Transverse colon (tissue), 4 donors: Measurements from ENCODE around the gene HPRT1. TPM values are rescaled to one million over a fixed set of nuclear protein-coding genes. Genes with fewer than 3 reads are reported as not detected.

Experiments
- DNase-seq: peaks from one replicate; pipeline ENCODE4 v3.0.0-alpha.2; 2019
- H3K27ac ChIP-seq, 4 donors: fragments of 200-600 bp; sonication (generic); 2 replicates each; pipeline ENCODE4 v1.5.1; 2016 to 2018; ENCODE audit warnings: inconsistent platforms in 4 of 4
- H3K27me3 ChIP-seq: fragments of 200-600 bp; sonication (generic); 2 replicates; pipeline ENCODE4 v1.5.1; 2017; ENCODE audit warnings: inconsistent platforms
- H3K36me3 ChIP-seq, 4 donors: fragments of 200-600 bp; sonication (generic); 2 replicates each; pipeline ENCODE4 v1.5.1; 2017 to 2019; ENCODE audit warnings: inconsistent platforms in 4 of 4
- H3K4me1 ChIP-seq, 4 donors: fragments of 200-600 bp; sonication (generic); 2 replicates each; pipeline ENCODE4 v1.5.1; 2017 to 2020; ENCODE audit warnings: inconsistent platforms in 4 of 4
- H3K4me3 ChIP-seq, 4 donors: fragments of 200-600 bp; sonication (generic); 1 replicate in 1 of 4; 2 replicates in 3 of 4; pipeline versions ENCODE4 v1.5.1 to v1.6.1; 2017 to 2019; ENCODE audit warnings: inconsistent platforms in 4 of 4
- H3K9me3 ChIP-seq, 2 donors: fragments of 200-600 bp; sonication (generic); 2 replicates each; pipeline ENCODE4 v1.5.1; 2017 to 2019; ENCODE audit warnings: inconsistent platforms in 2 of 2
- CTCF ChIP-seq, 5 experiments: fragments of 200-600 bp in 3 of 5; fragments of 450-650 bp in 2 of 5; sonication (generic) in 3 of 5; IDR thresholded peaks; 1 replicate in 2 of 5; 2 replicates in 3 of 5; pipeline ENCODE4 v1.5.1; 2016 to 2017; ENCODE audit warnings: antibody characterized with exemption in 5 of 5, inconsistent platforms in 3 of 5, mild to moderate bottlenecking in 2 of 5, moderate library complexity in 1 of 5
- EP300 ChIP-seq: sonication (generic); formaldehyde crosslinking; IDR thresholded peaks from one replicate; pipeline ENCODE4 v1.6.1; 2017; ENCODE audit warnings: antibody characterized with exemption, low read depth
- POLR2A ChIP-seq: fragments of 450-650 bp; IDR thresholded peaks from one replicate; pipeline ENCODE4 v1.6.1; 2016; ENCODE audit warnings: antibody characterized with exemption, mild to moderate bottlenecking, moderate library complexity
- POLR2AphosphoS5 ChIP-seq, 3 donors: sonication (generic); formaldehyde crosslinking; IDR thresholded peaks; one replicate each; pipeline ENCODE4 v1.6.1; 2016; ENCODE audit warnings: antibody characterized with exemption in 3 of 3
- WGBS, 2 donors: methylation state at CpG; one replicate each; pipeline ENCODE4 v1.1.5; 2018; ENCODE audit warnings: low coverage in 1 of 2; 5-methylcytosine and 5-hydroxymethylcytosine counted together
- in situ Hi-C, 4 donors: fragments of 200-750 bp; cut with MboI; loops; one replicate each; pipeline versions ENCODE4 v1.15.0 to v1.15.1; 2017; ENCODE audit warnings: low sequenced_read_pairs in 3 of 4, low pct_ligation_motif_present in 1 of 4, low pct_unique_long_range_greater_than_20kb in 1 of 4
- intact Hi-C: fragments of 100-400 bp; cut with DNase I; formaldehyde crosslinking; loops from one replicate; pipeline ENCODE4 v1.15.1; 2023; ENCODE audit warnings: low total_unique reads
- total RNA-seq, 4 donors: library from RNA; depleted of rRNA; stranded (reverse); fragments of >200 nt; gene quantifications; one replicate each; pipeline ENCODE4 v1.1.0, GENCODE V29; 2016

HPRT1 gene
- total RNA-seq, 4 donors from 2014 or later = 10.1 to 16.1 (median 11.9) TPM

GRCh38 chrX:134453631-134454030 is 6.3 kb upstream of the HPRT1 start:
- DNase-seq = peak; percentile 58
- intact Hi-C loops (no loop called here), in situ Hi-C loops (no loop called here)
- TF ChIP-seq POLR2A = no peak
- TF ChIP-seq POLR2AphosphoS5 (IDR thresholded peaks at IDR 0.05) = no peak
- TF ChIP-seq EP300 = no peak
- no peak for TF ChIP-seq CTCF (IDR thresholded peaks at IDR 0.05)
- Histone ChIP-seq H3K36me3 (no peaks in the 10 kb centered on the region), H3K9me3 (no peaks in the 10 kb centered on the region), H3K4me1 (no peaks in the 10 kb centered on the region), H3K27ac (peak overlapping the region in 3 of 4 donors; percentile 12 to 32 (median 31)), H3K4me3 (no peak overlapping the region), H3K27me3 (no peaks in the 10 kb centered on the region)
- 48% methylated on average over 6 of the region's 6 CpGs; no CpG with 5 or more reads in 1 of the 2 donors for WGBS, 2 donors

- intact Hi-C loops = no loop called here
These were observed 5.5 kb upstream of the HPRT1 start for GRCh38 chrX:134454506-134454905.

GRCh38 chrX:134457708-134458107 is 2.3 kb upstream of the HPRT1 start:
- DNase-seq = no peak
- Histone ChIP-seq H3K27ac (no peak overlapping the region), H3K4me3 (no peak overlapping the region), H3K9me3 (no peaks in the 10 kb centered on the region), H3K36me3 (no peaks in the 10 kb centered on the region), H3K27me3 (no peaks in the 10 kb centered on the region), H3K4me1 (peaks cover 0 to 3% (median 0%) of the 10 kb centered on the region in 4 donors)
- in situ Hi-C loops (no loop called here), intact Hi-C loops (no loop called here)
- 79% methylated on average over 5 of the region's 5 CpGs; no CpG with 5 or more reads in 1 of the 2 donors for WGBS, 2 donors
- TF ChIP-seq POLR2A = no peak
- TF ChIP-seq CTCF (IDR thresholded peaks at IDR 0.05) = no peak
- TF ChIP-seq EP300 = no peak
- TF ChIP-seq POLR2AphosphoS5 (IDR thresholded peaks at IDR 0.05) = no peak

More at GRCh38 chrX:134454506-134454905, 5.5 kb upstream of the HPRT1 start:
- Histone ChIP-seq H3K36me3 (no peaks in the 10 kb centered on the region), H3K4me1 (no peaks in the 10 kb centered on the region), H3K27ac (no peak overlapping the region), H3K27me3 (no peaks in the 10 kb centered on the region), H3K9me3 (no peaks in the 10 kb centered on the region), H3K4me3 (no peak overlapping the region)
- WGBS, 2 donors = 89 to 100% methylated on average over 1 to 7 of the region's 7 CpGs
- no peak for DNase-seq
- no peak for TF ChIP-seq CTCF (IDR thresholded peaks at IDR 0.05)
- no peak for TF ChIP-seq POLR2A
- TF ChIP-seq EP300 = no peak
- in situ Hi-C loops = no loop called here

GRCh38 chrX:134459683-134460004 is 321 bp upstream of the HPRT1 start:
- Histone ChIP-seq H3K36me3 (no peaks in the 10 kb centered on the region), H3K4me1 (peaks cover 0 to 3% (median 0%) of the 10 kb centered on the region in 4 donors), H3K9me3 (no peaks in the 10 kb centered on the region), H3K4me3 (peak overlapping the region in 3 of 4 donors; percentile 62 to 83 (median 78)), H3K27ac (peak overlapping the region; percentile 82 to 92 (median 89)), H3K27me3 (no peaks in the 10 kb centered on the region)
- intact Hi-C loops (no loop called here), in situ Hi-C loops (no loop called here)
- DNase-seq = no peak
- 43% methylated on average over 12 of the region's 12 CpGs; no CpG with 5 or more reads in 1 of the 2 donors for WGBS, 2 donors
- TF ChIP-seq POLR2A (peak; percentile 27), POLR2AphosphoS5 (IDR thresholded peaks at IDR 0.05) (no peak), EP300 (no peak), CTCF (IDR thresholded peaks at IDR 0.05) (no peak)
